BLaER1 (cell line): ENCODE data around the gene LASP1NB.
"Not testable (repeated sequence)": the region's sequence is repeated elsewhere in the genome, so short reads cannot be mapped to it uniquely, and the experiment has no call there.

Experiments used
- H3K27ac ChIP-seq: shearing (Covaris generic); formaldehyde crosslinking; 2 replicates; pipeline ENCODE4 v1.8.1; 2022
- H3K27me3 ChIP-seq: shearing (Covaris generic); formaldehyde crosslinking; 2 replicates; pipeline ENCODE4 v1.8.1; 2022
- H3K36me3 ChIP-seq: shearing (Covaris generic); formaldehyde crosslinking; 2 replicates; pipeline ENCODE4 v1.8.1; 2022
- H3K4me1 ChIP-seq: shearing (Covaris generic); formaldehyde crosslinking; 2 replicates; pipeline ENCODE4 v1.8.1; 2022
- H3K4me2 ChIP-seq: shearing (Covaris generic); formaldehyde crosslinking; 2 replicates; pipeline ENCODE4 v1.8.1; 2022
- H3K4me3 ChIP-seq: shearing (Covaris generic); formaldehyde crosslinking; 2 replicates; pipeline ENCODE4 v1.8.1; 2022
- H3K9ac ChIP-seq: shearing (Covaris generic); formaldehyde crosslinking; 2 replicates; pipeline ENCODE4 v1.8.1; 2022
- H3K9me3 ChIP-seq: shearing (Covaris generic); formaldehyde crosslinking; 2 replicates; pipeline ENCODE4 v1.8.1; 2022
- H4K20me1 ChIP-seq: shearing (Covaris generic); formaldehyde crosslinking; 2 replicates; pipeline ENCODE4 v1.8.1; 2022
- Cebpa-rat ChIP-seq: shearing (Covaris generic); IDR thresholded peaks from 2 replicates; pipeline ENCODE4 v1.8.1; 2022

Gene LASP1NB

GRCh38 chr17:38947189-38947588 lies 21.8 kb downstream of the LASP1NB start:
- peaks cover 15% of the 10 kb centered on the region for H3K4me1 ChIP-seq
- H3K9me3 ChIP-seq, result no peaks in the 10 kb centered on the region
- H3K4me2 ChIP-seq, result no peak overlapping the region
- no peaks in the 10 kb centered on the region for H3K36me3 ChIP-seq
- no peak overlapping the region for H3K27ac ChIP-seq
- no peak overlapping the region for H3K4me3 ChIP-seq
- H3K27me3 ChIP-seq, result no peaks in the 10 kb centered on the region
- no peak overlapping the region for H3K9ac ChIP-seq
- no peak for TF ChIP-seq Cebpa-rat
- H4K20me1 ChIP-seq, result no peaks in the 10 kb centered on the region

- not testable (repeated sequence) for H3K4me3 ChIP-seq, H3K36me3 ChIP-seq, H3K9me3 ChIP-seq, H3K27me3 ChIP-seq, H3K4me2 ChIP-seq, H4K20me1 ChIP-seq, H3K9ac ChIP-seq, H3K27ac ChIP-seq
- H3K4me1 ChIP-seq, result peaks cover 11% of the 10 kb centered on the region
Measured at GRCh38 chr17:38953800-38954199, 28.4 kb downstream of the LASP1NB start.

GRCh38 chr17:38958326-38958725 lies 32.9 kb downstream of the LASP1NB start:
- Histone ChIP-seq H3K27ac (no peak overlapping the region), H3K4me3 (no peak overlapping the region), H3K36me3 (no peaks in the 10 kb centered on the region), H3K27me3 (no peaks in the 10 kb centered on the region), H3K4me1 (peaks cover 16% of the 10 kb centered on the region), H3K4me2 (peak overlapping the region; percentile 2; the same call in 1 of the 2 replicates), H4K20me1 (no peaks in the 10 kb centered on the region), H3K9ac (no peak overlapping the region), H3K9me3 (no peaks in the 10 kb centered on the region)
- no peak for TF ChIP-seq Cebpa-rat

- no peak overlapping the region for H3K27ac ChIP-seq
- no peaks in the 10 kb centered on the region for H3K9me3 ChIP-seq
- H3K4me2 ChIP-seq, result 0 out of 2 replicates have a peak overlapping the region, but pooled peaks have one; percentile 11
- H3K27me3 ChIP-seq, result no peaks in the 10 kb centered on the region
- H3K4me1 ChIP-seq, result peaks cover 16% of the 10 kb centered on the region
- no peak for TF ChIP-seq Cebpa-rat
- no peaks in the 10 kb centered on the region for H3K36me3 ChIP-seq
- no peaks in the 10 kb centered on the region for H4K20me1 ChIP-seq
- H3K9ac ChIP-seq, result no peak overlapping the region
- H3K4me3 ChIP-seq, result no peak overlapping the region
Measured at GRCh38 chr17:38958756-38959155, 33.3 kb downstream of the LASP1NB start.

- TF ChIP-seq Cebpa-rat, result no peak
- Histone ChIP-seq H3K4me3 (no peak overlapping the region), H3K4me1 (peaks cover 16% of the 10 kb centered on the region)
Measured at GRCh38 chr17:38959508-38959907, 34.1 kb downstream of the LASP1NB start.

GRCh38 chr17:38960402-38960801 lies 35.0 kb downstream of the LASP1NB start:
- Histone ChIP-seq H4K20me1 (no peaks in the 10 kb centered on the region), H3K36me3 (no peaks in the 10 kb centered on the region), H3K4me1 (peaks cover 16% of the 10 kb centered on the region), H3K27me3 (no peaks in the 10 kb centered on the region), H3K27ac (no peak overlapping the region), H3K9me3 (no peaks in the 10 kb centered on the region), H3K9ac (no peak overlapping the region), H3K4me3 (no peak overlapping the region), H3K4me2 (no peak overlapping the region)
- TF ChIP-seq Cebpa-rat, result no peak

More at GRCh38 chr17:38959508-38959907, 34.1 kb downstream of the LASP1NB start:
- Histone ChIP-seq H3K27ac (no peak overlapping the region), H3K27me3 (no peaks in the 10 kb centered on the region), H3K9ac (no peak overlapping the region), H3K4me2 (no peak overlapping the region), H3K36me3 (no peaks in the 10 kb centered on the region), H3K9me3 (no peaks in the 10 kb centered on the region), H4K20me1 (no peaks in the 10 kb centered on the region)

GRCh38 chr17:38961413-38961812 lies 36.0 kb downstream of the LASP1NB start:
- Histone ChIP-seq H3K9ac (no peak overlapping the region), H3K4me1 (peaks cover 16% of the 10 kb centered on the region), H3K9me3 (no peaks in the 10 kb centered on the region), H3K27ac (no peak overlapping the region), H3K36me3 (no peaks in the 10 kb centered on the region), H3K27me3 (no peaks in the 10 kb centered on the region), H4K20me1 (no peaks in the 10 kb centered on the region), H3K4me2 (no peak overlapping the region), H3K4me3 (no peak overlapping the region)
- no peak for TF ChIP-seq Cebpa-rat

GRCh38 chr17:38967290-38967738 lies 41.9 kb downstream of the LASP1NB start, which contains the start of gene FBXO47:
FBXO47 (minus strand) TSS chr17:38967403; CDS start chr17:38963025, 4,378 bp downstream.
- TF ChIP-seq Cebpa-rat, result no peak
- no peaks in the 10 kb centered on the region for H4K20me1 ChIP-seq
- H3K4me3 ChIP-seq, result peak within 1 kb of the TSS; percentile 38
- H3K9me3 ChIP-seq, result no peaks in the 10 kb centered on the region
- H3K4me2 ChIP-seq, result peak within 1 kb of the TSS; percentile 66
- H3K27me3 ChIP-seq, result no peaks in the 10 kb centered on the region
- H3K36me3 ChIP-seq, result no peaks in the 10 kb centered on the region
- peaks cover 15% of the 10 kb centered on the region for H3K4me1 ChIP-seq
- H3K27ac ChIP-seq, result peak within 1 kb of the TSS; percentile 60
- H3K9ac ChIP-seq, result peak within 1 kb of the TSS; percentile 38; the same call in 1 of the 2 replicates

- Histone ChIP-seq H3K4me2 (no peak overlapping the region), H4K20me1 (no peaks in the 10 kb centered on the region), H3K9ac (no peak overlapping the region), H3K9me3 (no peaks in the 10 kb centered on the region), H3K4me3 (no peak overlapping the region), H3K4me1 (peaks cover 15% of the 10 kb centered on the region), H3K27ac (no peak overlapping the region), H3K36me3 (no peaks in the 10 kb centered on the region), H3K27me3 (no peaks in the 10 kb centered on the region)
- TF ChIP-seq Cebpa-rat, result no peak
Measured at GRCh38 chr17:38969281-38969680, 43.9 kb downstream of the LASP1NB start.

GRCh38 chr17:38970128-38970527 lies 44.7 kb downstream of the LASP1NB start:
- peaks cover 15% of the 10 kb centered on the region for H3K4me1 ChIP-seq
- H3K4me3 ChIP-seq, result no peak overlapping the region
- no peak overlapping the region for H3K9ac ChIP-seq
- H3K4me2 ChIP-seq, result no peak overlapping the region
- no peak overlapping the region for H3K27ac ChIP-seq
- H3K36me3 ChIP-seq, result no peaks in the 10 kb centered on the region
- H4K20me1 ChIP-seq, result no peaks in the 10 kb centered on the region
- no peak for TF ChIP-seq Cebpa-rat
- no peaks in the 10 kb centered on the region for H3K27me3 ChIP-seq
- H3K9me3 ChIP-seq, result no peaks in the 10 kb centered on the region

- Histone ChIP-seq H3K4me1 (peaks cover 15% of the 10 kb centered on the region), H3K27me3 (no peaks in the 10 kb centered on the region), H3K9me3 (no peaks in the 10 kb centered on the region), H3K36me3 (no peaks in the 10 kb centered on the region), H4K20me1 (no peaks in the 10 kb centered on the region), H3K27ac (no peak overlapping the region), H3K9ac (no peak overlapping the region), H3K4me2 (no peak overlapping the region), H3K4me3 (no peak overlapping the region)
- TF ChIP-seq Cebpa-rat, result no peak
Measured at GRCh38 chr17:38970804-38971203, 45.4 kb downstream of the LASP1NB start.

GRCh38 chr17:38976187-38976551 lies 50.8 kb downstream of the LASP1NB start:
- not testable (repeated sequence) for H3K4me3 ChIP-seq, H4K20me1 ChIP-seq, H3K4me1 ChIP-seq, H3K27me3 ChIP-seq, H3K9me3 ChIP-seq, H3K36me3 ChIP-seq, H3K27ac ChIP-seq, H3K4me2 ChIP-seq, H3K9ac ChIP-seq
